Hypothalamus (tissue), 51 donors: ENCODE data around the gene RHPN2.

ENCODE experiments used
- DNase-seq, 51 donors: peaks; one replicate each; lab custom pipeline; 2025; lab: John Stamatoyannopoulos, UW

The RHPN2 gene

GRCh38 chr19:33064792-33065550 is at the start of gene RHPN2:
Gene RHPN2 (minus strand): TSS chr19:33064888. CDS start chr19:33064852, 36 bp downstream.
- DNase-seq, result peak in 24 of 51 donors; percentile 4 to 54 (median 32)

- no peak for DNase-seq
These were observed 49.6 kb upstream of the RHPN2 start for GRCh38 chr19:33114312-33114711.

GRCh38 chr19:33111587-33111986 is 46.9 kb upstream of the RHPN2 start:
- DNase-seq, result no peak

GRCh38 chr19:33110137-33110910 is 45.6 kb upstream of the RHPN2 start:
- no peak for DNase-seq

DNA sequence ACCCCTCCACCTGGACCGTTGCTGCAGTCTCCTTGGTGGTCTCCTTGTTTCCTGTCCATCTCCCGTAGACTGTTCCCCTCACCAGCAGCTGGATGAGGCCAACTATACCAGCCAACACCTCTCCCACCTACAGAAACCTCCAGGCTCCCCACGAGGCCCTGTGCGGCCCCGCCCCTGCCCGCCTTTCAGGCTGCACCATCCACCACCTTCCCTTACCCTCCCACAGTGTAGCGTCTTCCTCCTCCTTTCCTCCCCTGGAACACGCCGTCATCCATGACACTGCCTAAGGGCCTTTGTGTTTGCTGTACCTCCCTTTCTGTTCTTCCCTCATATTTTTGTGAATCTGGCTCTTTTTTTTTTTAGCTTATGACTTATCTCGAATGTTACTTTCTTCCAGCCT is 43.5 kb upstream of the RHPN2 start:
- DNase-seq, result no peak

DNA sequence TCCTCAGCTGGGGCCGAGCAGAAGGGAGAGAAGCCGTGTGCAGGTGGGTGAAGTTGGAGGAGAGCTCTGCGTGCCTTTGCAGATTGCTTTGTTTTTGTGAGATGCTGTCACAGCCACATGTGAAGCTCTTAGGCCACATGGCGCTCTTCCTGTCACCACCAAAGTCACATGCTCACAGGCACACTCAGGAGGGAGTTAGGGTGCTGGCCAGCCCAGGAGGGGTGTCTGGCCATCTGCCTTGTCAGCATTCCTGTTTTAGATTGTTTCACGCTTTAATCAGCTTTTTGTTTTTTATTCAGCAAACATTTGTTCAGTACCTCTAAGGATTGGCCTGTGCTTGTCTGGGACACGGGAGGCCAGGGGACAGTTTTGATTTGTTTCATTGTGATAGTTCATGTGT is 38.2 kb upstream of the RHPN2 start:
- no peak for DNase-seq

DNA sequence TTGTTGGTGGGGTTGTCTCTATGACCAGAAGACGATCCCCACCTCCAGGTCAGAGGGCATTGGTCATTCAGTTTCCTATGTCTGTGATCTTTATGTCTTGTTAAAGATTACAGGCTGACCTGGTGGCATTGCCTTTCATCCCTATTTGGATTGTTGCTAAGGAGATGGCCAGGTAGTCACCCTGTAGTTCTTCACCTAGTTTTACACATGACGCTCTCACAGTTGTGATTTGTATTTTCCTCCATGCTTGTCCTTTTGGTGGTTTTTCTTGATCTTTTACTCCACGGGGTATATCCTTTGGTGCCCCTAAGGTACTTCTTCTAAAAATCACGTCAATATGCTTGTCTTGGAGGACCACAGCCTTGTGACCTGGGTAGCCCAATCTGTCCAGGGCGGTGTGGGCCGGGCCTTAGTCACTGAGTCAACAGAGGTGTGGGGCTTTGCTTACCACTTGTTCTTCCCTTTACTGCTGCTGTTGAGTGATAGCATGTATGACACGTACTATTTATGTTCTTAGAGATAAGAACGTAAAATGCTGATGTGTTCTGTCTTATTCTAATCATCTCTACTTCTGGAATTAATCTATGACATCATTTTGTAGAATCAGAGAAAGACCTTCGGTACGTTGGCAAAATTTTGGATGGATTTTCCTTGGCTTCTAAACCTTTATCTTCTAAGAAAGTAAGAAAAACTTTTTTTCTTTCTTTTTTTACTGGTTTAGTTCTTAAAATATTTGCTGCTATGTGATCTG is 36.4 kb upstream of the RHPN2 start:
- DNase-seq, result no peak

- no peak for DNase-seq
These were observed 33.4 kb upstream of the RHPN2 start for GRCh38 chr19:33098055-33098534.

DNA sequence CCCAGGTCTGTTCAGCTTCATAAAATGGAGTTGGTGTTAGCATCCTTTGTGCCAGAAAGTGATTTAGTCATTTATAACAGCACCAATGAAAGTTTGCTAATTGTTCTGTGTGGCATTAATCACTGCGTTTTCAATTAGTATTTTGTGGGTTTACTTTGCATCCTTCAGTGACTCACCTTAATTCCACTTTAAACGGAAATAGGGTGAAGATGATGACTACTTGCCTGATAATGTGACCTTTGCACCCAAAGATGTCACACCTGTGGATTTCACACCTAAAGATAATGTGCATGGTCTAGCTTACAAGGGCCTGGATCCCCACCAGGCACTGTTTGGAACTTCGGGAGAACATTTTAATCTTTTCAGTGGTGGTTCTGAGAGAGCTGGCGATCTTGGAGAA is 31.3 kb upstream of the RHPN2 start:
- no peak for DNase-seq

GRCh38 chr19:33094436-33095067 is 29.9 kb upstream of the RHPN2 start:
- DNase-seq, result no peak

DNA sequence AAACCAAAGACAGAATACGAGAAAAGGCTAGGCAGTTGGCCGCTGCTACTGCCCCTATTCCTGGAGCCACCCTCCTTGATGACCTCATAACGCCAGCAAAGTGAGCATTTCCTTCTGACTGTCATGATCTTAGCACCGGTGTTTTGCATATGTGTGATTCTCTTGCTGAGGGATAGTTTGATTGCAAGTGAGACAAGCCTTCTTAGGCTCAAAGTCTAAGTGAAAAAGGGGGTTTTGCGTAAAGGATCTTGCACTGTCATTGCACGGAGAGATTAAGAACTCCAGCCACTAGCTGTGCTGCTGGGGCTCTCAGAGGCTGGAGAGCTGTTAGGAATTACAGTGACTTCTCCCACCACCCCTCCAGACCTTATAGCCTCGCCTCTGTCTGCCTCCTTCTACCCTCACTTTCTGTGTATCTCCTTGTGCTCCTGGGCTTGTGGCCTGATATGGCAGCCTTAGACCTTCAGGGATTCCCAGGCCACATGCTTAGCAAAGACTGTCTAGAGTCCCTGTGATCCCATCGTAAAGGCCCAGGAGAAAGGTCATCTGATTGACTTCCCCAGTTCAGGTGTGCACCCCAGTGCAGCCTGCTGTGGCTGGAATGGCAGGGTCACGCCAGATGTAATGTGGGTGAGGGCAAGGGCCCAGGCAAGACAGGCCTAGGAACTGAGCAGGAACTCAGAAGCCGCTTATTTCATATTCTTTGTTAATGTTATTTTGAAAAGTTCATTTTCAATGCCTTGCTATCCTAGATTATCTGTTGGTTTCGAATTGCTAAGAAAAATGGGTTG is 28.9 kb upstream of the RHPN2 start:
- DNase-seq, result no peak

DNA sequence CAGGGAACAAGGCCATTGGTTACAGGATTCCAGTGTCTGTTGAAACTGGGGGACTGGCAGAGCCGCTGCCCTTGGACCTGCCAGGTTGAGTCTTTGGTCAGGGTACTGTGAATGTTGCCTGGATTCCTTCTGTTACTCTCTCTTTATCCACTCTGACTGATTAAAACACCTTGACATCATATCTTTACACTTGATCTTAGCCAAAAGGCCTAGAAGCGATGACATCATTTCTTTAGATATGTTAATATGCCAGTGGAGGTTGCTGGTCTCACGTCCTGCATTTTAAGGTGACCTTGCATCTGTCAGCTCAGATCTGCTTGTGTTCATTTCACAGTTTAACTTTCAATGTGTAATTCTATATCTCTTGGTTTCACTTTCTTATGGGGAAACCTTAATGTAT is 25.5 kb upstream of the RHPN2 start:
- no peak for DNase-seq

DNA sequence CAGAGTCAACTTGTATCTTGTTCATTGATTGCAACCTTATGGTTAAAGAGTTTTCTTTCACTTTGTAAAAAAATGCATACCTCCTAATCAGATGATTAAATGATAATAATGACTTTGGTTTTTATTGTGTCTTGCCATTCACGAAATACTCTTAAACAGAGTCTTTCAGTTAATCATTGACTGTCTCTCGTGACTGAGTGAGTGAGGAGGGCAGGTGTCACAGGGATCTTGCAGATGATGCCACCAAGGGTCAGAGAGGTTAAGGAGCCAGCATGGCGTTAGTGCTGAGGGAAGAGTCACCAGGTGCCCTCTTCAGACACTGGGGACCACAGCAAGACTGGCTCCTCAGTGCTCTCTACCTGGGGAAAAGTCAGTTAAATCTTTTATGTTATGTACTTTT is 24.3 kb upstream of the RHPN2 start:
- no peak for DNase-seq

DNA sequence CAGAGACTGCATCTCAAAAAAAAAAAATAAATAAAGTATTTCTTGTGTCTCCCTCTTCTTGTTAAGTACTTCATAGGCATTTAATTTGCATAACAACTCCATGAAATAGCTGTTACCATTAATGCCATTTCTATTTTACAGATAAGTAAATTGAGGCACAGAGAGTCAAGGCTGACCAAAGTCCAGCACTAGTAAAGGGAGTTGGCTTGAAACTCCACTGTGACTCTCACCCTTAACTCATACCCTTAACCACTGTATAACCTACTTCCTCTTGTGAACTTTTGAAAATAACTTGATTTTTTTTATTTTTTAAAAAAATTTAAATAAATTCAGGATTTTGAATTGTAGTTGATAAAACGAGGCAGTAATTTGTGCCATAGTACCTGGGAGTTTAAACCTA is 22.3 kb upstream of the RHPN2 start:
- no peak for DNase-seq

- no peak for DNase-seq
These were observed 21.0 kb upstream of the RHPN2 start for GRCh38 chr19:33085570-33086128.

DNA sequence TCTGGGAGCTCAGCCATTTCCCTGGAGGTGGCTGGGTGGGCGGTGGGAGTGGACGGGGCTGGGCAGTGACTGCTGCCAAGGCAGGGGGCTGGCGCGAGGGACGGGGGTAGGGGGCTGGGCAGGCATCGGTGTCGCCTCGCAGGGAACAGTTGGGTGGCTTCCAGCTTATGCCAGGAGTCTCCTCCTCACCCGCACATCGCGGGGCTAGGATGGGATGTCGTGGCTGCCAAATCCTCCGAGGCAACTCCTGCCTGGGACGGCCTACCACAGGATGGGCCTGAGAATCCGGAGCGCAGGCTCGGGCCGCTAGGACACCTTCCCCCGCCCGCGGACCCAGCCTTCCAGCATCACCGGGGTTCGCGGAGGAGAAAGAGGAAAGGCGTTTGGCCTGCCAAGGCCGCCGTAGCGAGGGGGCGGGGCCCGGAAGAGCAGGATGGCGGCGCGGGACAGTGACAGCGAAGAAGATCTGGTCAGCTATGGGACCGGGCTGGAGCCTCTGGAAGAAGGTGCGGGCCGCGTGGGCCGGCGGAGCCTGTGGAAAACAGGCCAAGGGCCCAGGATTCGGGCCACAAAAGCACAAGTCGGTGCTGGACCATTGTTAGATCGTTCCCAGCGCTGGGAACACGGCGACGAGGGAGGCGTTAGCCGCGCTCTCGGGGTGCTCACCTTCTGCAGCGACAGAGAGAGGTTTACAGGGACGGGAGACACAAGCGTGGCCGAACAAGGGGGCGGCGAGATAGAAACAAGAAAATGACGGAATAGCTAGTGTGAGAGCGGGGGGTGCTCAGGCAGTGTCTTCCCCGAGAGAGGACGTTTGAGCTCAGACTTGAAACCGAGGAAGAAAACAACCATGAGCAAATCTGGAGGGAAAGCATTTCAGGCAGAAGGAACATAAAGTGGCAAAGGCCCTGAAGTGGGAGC is 16.3 kb upstream of the RHPN2 start, which contains the start of gene GPATCH1:
Gene GPATCH1, plus strand, starts transcription at position 421 of the 921 bp plus-strand sequence. Its CDS starts 13 bp downstream, at position 434.
- peak; percentile 45 to 91 (median 83) for DNase-seq

DNA sequence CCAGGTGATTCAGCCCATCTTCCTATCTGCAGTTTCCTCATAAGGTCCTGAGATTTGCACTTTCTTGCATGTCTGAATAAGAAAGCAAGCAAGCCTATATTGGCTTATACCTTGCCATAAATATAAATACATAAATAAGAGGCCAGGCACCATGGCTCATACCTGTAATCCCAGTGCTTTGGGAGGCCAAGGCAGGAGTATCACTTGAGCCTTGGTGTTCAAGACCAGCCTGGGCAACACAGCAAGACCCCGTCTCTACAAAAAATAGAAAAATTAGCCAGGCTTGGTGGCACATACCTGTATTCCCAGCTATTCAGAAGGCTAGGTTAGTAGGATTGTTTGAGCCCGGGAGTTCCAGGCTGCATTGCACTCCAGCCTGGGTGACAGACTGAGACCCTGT is 10.8 kb upstream of the RHPN2 start:
- DNase-seq, result no peak

GRCh38 chr19:33071887-33072286 is 7.2 kb upstream of the RHPN2 start:
- DNase-seq, result no peak
